GM23338 (cell line): ENCODE results near the gene DIO2. TPM values are rescaled to one million over a fixed set of nuclear protein-coding genes. Genes with fewer than 3 reads are reported as not detected.

Experiments
- ATAC-seq: fragments of 200-7000 bp; cut with Tn5 transposase; 3 replicates; pipeline ENCODE4 v1.9.1; 2020
- DNase-seq: peaks from one replicate; pipeline ENCODE4 v3.0.0-alpha.2; 2015; ENCODE audit warnings: low spot score
- H2AFZ ChIP-seq: fragments of 200-600 bp; sonication (generic); 2 replicates; pipeline ENCODE4 v1.8.0; 2016; ENCODE audit warnings: antibody characterized with exemption, mild to moderate bottlenecking, moderate library complexity
- H3F3A ChIP-seq: fragments of 200-600 bp; sonication (generic); replicated peaks from 2 replicates; pipeline ENCODE4 v1.8.0; 2017; ENCODE audit warnings: antibody characterized with exemption, mixed run types, low read depth
- H3K27ac ChIP-seq: fragments of 200-600 bp; sonication (generic); 2 replicates; pipeline ENCODE4 v1.6.1; 2016; ENCODE audit warnings: low read depth
- H3K27me3 ChIP-seq: fragments of 200-600 bp; sonication (generic); 2 replicates; pipeline ENCODE4 v1.8.0; 2016; ENCODE audit warnings: mild to moderate bottlenecking, mixed run types, moderate library complexity; ENCODE audit not compliant: insufficient read depth
- H3K36me3 ChIP-seq: fragments of 200-600 bp; sonication (generic); 2 replicates; pipeline ENCODE4 v1.8.0; 2016; ENCODE audit warnings: mild to moderate bottlenecking; ENCODE audit not compliant: insufficient read depth
- H3K4me1 ChIP-seq: fragments of 200-600 bp; sonication (generic); 2 replicates; pipeline ENCODE4 v1.8.0; 2016; ENCODE audit warnings: mild to moderate bottlenecking, moderate library complexity; ENCODE audit not compliant: insufficient read depth
- H3K4me2 ChIP-seq: fragments of 200-600 bp; sonication (generic); 2 replicates; pipeline ENCODE4 v1.7.1; 2017; ENCODE audit warnings: mixed run types
- H3K4me3 ChIP-seq: fragments of 200-600 bp; sonication (generic); 2 replicates; pipeline ENCODE4 v1.6.1; 2016; ENCODE audit warnings: mixed run types
- H3K79me2 ChIP-seq: fragments of 200-600 bp; sonication (generic); replicated peaks from 2 replicates; pipeline ENCODE4 v1.8.0; 2017; ENCODE audit warnings: mild to moderate bottlenecking; ENCODE audit not compliant: insufficient read depth
- H3K9me2 ChIP-seq: fragments of 200-600 bp; sonication (generic); 2 replicates; pipeline ENCODE4 v1.8.0; 2017; ENCODE audit not compliant: insufficient read depth
- H4K20me1 ChIP-seq: fragments of 200-600 bp; sonication (generic); replicated peaks from 2 replicates; pipeline ENCODE4 v1.8.0; 2017; ENCODE audit warnings: mild to moderate bottlenecking; ENCODE audit not compliant: insufficient read depth
- H3K27ac Mint-ChIP-seq: 2 replicates; pipeline ENCODE4 v1.8.0; 2020; ENCODE audit warnings: inconsistent platforms, mild to moderate bottlenecking, moderate library complexity, mixed read lengths
- H3K27me3 Mint-ChIP-seq: 3 replicates; pipeline ENCODE4 v1.8.0; 2022; ENCODE audit warnings: low read depth, mild to moderate bottlenecking, moderate library complexity, mixed read lengths, inconsistent platforms; ENCODE audit not compliant: insufficient read depth, poor library complexity
- H3K36me3 Mint-ChIP-seq: 3 replicates; pipeline ENCODE4 v1.8.0; 2021; ENCODE audit warnings: low read depth, mild to moderate bottlenecking, inconsistent platforms, moderate library complexity, mixed read lengths
- H3K4me1 Mint-ChIP-seq: 3 replicates; pipeline ENCODE4 v1.8.0; 2020; ENCODE audit warnings: mild to moderate bottlenecking, inconsistent platforms, mixed read lengths
- H3K4me3 Mint-ChIP-seq: 3 replicates; pipeline ENCODE4 v1.8.0; 2021; ENCODE audit warnings: moderate library complexity, mild to moderate bottlenecking, inconsistent platforms, mixed read lengths
- H3K9me3 Mint-ChIP-seq: 3 replicates; pipeline ENCODE4 v1.8.0; 2020; ENCODE audit warnings: moderate library complexity, mild to moderate bottlenecking, inconsistent platforms, mixed read lengths
- CREB1 ChIP-seq: fragments of 250-450 bp; sonication (Bioruptor Pico); IDR thresholded peaks from 2 replicates; pipeline ENCODE4 v1.5.0; 2020; ENCODE audit warnings: low read depth, mild to moderate bottlenecking, moderate library complexity
- CTCF ChIP-seq, 2 experiments: fragments of 200-600 bp in 1 of 2; sonication (generic) in 1 of 2; conservative IDR thresholded peaks; 2 replicates each; pipeline versions ENCODE4 v1.5.1 to v1.6.1; 2016 to 2017; ENCODE audit warnings: antibody characterized with exemption in 2 of 2, low read depth in 2 of 2, mild to moderate bottlenecking in 2 of 2, moderate library complexity in 1 of 2
- EZH2phosphoT487 ChIP-seq: fragments of 200-600 bp; sonication (generic); IDR thresholded peaks from one replicate; pipeline ENCODE4 v1.8.1; 2018; ENCODE audit warnings: antibody characterized with exemption; ENCODE audit not compliant: unreplicated experiment
- JUNB ChIP-seq: IDR thresholded peaks from one replicate; pipeline ENCODE4 v1.6.1; 2016; ENCODE audit warnings: antibody characterized with exemption; ENCODE audit not compliant: unreplicated experiment
- POLR2AphosphoS5 ChIP-seq: IDR thresholded peaks from 2 replicates; pipeline ENCODE4 v1.6.1; 2016; ENCODE audit warnings: antibody characterized with exemption, low read depth
- STAT1 ChIP-seq: IDR thresholded peaks from one replicate; pipeline ENCODE4 v1.6.1; 2016; ENCODE audit warnings: antibody characterized with exemption; ENCODE audit not compliant: unreplicated experiment
- ZNF331 ChIP-seq: fragments of 250-450 bp; sonication (Bioruptor Pico); IDR thresholded peaks from 2 replicates; pipeline ENCODE4 v1.5.0; 2020; ENCODE audit warnings: low read depth, mild to moderate bottlenecking, moderate library complexity
- ZNF462 ChIP-seq: fragments of 250-450 bp; sonication (Bioruptor Pico); IDR thresholded peaks from 2 replicates; pipeline ENCODE4 v1.5.0; 2020; ENCODE audit warnings: mild to moderate bottlenecking, moderate library complexity
- polyA plus RNA-seq: library from polyadenylated mRNA; unstranded; fragments of >200 nt; fragmentation: Nextera tagmentation; extraction: Ambion mirVana; gene quantifications from 2 replicates; pipeline ENCODE4 v1.2.1, GENCODE V29; 2016
- total RNA-seq: library from RNA; depleted of rRNA; stranded (reverse); fragments of >200 nt; shearing (Covaris generic); gene quantifications from 2 replicates; pipeline ENCODE4 v1.2.3, GENCODE V29; 2014

Gene DIO2
- total and polyA plus RNA-seq, 2 experiments from 2014 or later: 0.05 to 0.17 TPM

GRCh38 chr14:80202888-80203562 lies 8.3 kb downstream of the DIO2 start (continued):
- peak; percentile 95 for TF ChIP-seq ZNF462 (CRISPR knock-in tag)
- no peak for TF ChIP-seq POLR2AphosphoS5
- TF ChIP-seq EZH2phosphoT487: no peak
- no peak for TF ChIP-seq CREB1
- TF ChIP-seq ZNF331 (CRISPR knock-in tag): no peak
- peak; percentile 76 to 90 for TF ChIP-seq CTCF (conservative IDR thresholded peaks at IDR 0.05; ENCODE audit: low read depth in 2 of 2)

GRCh38 chr14:80200093-80200492 lies 11.2 kb downstream of the DIO2 start:
- H3K36me3 Mint-ChIP-seq: no peaks in the 10 kb centered on the region
- H3K4me3 ChIP-seq: no peak overlapping the region
- no peak overlapping the region for H3K4me2 ChIP-seq
- H3F3A ChIP-seq: no peaks in the 10 kb centered on the region
- no peaks in the 10 kb centered on the region; the same call in 1 of the 2 replicates for H4K20me1 ChIP-seq
- H3K9me2 ChIP-seq: no peaks in the 10 kb centered on the region
- no peak overlapping the region for H3K27ac ChIP-seq
- H2AFZ ChIP-seq: no peak overlapping the region
- H3K36me3 ChIP-seq: no peaks in the 10 kb centered on the region
- peaks cover 5% of the 10 kb centered on the region for H3K27me3 Mint-ChIP-seq
- no peak for DNase-seq
- no peak for ATAC-seq
- H3K4me1 Mint-ChIP-seq: no peaks in the 10 kb centered on the region
- no peaks in the 10 kb centered on the region for H3K9me3 Mint-ChIP-seq
- no peak overlapping the region for H3K4me3 Mint-ChIP-seq
- no peaks in the 10 kb centered on the region for H3K79me2 ChIP-seq
- no peaks in the 10 kb centered on the region for H3K4me1 ChIP-seq
- no peak overlapping the region for H3K27ac Mint-ChIP-seq
- no peaks in the 10 kb centered on the region for H3K27me3 ChIP-seq
- TF ChIP-seq POLR2AphosphoS5: no peak
- no peak for TF ChIP-seq ZNF462 (CRISPR knock-in tag)
- TF ChIP-seq JUNB: no peak
- TF ChIP-seq STAT1: no peak
